Adrenal gland (tissue), 5 donors: ENCODE measurements around the gene AGAP1.

Experiments
- POLR2A ChIP-seq, 2 donors: fragments of 450-650 bp; IDR thresholded peaks; one replicate each; pipeline ENCODE4 v1.6.1; 2017; ENCODE audit warnings: antibody characterized with exemption in 2 of 2, mild to moderate bottlenecking in 2 of 2, moderate library complexity in 1 of 2
- TF ChIP-seq, protein P1 (sequence below), 6 experiments: fragments of 450-650 bp in 4 of 6; fragments of 200-600 bp in 2 of 6; sonication (generic) in 1 of 6; IDR thresholded peaks; 1 replicate in 5 of 6; 2 replicates in 1 of 6; pipeline versions ENCODE4 v1.5.1 to v1.8.0; 2016 to 2021; ENCODE audit warnings: antibody characterized with exemption in 6 of 6, mild to moderate bottlenecking in 2 of 6, moderate library complexity in 1 of 6
- donor health status: DM: no; HTN: no; CAD: no.

DNA sequence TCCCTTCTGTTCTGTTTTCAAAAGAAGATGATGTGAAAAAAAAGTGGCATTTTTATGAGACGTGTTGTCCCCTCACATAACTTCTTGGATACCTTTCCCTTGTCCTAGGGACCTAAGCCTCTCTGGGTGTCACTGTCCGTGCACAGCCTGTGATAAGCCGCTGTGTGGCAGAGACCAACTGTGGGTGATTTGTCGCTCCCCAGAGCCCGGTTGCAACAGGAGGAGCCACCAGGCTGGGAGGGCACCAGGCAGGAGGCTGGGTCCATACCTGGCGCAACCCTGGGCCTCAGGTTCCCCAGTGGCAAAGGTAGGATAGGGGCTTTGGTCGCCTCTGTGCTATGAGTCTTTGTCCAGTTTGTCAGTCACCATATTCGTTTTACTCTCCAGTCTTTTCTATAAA, 82.1 kb downstream of the AGAP1 start:
- TF ChIP-seq, protein P1, sequence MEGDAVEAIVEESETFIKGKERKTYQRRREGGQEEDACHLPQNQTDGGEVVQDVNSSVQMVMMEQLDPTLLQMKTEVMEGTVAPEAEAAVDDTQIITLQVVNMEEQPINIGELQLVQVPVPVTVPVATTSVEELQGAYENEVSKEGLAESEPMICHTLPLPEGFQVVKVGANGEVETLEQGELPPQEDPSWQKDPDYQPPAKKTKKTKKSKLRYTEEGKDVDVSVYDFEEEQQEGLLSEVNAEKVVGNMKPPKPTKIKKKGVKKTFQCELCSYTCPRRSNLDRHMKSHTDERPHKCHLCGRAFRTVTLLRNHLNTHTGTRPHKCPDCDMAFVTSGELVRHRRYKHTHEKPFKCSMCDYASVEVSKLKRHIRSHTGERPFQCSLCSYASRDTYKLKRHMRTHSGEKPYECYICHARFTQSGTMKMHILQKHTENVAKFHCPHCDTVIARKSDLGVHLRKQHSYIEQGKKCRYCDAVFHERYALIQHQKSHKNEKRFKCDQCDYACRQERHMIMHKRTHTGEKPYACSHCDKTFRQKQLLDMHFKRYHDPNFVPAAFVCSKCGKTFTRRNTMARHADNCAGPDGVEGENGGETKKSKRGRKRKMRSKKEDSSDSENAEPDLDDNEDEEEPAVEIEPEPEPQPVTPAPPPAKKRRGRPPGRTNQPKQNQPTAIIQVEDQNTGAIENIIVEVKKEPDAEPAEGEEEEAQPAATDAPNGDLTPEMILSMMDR (IDR thresholded peaks at IDR 0.05): no peak
- TF ChIP-seq POLR2A (IDR thresholded peaks at IDR 0.05): no peak
